ENCODE measurements around the gene EFCAB12.
A peak's percentile ranks its signal among the peaks of the same experiment; 100 is the strongest.
"Not testable (repeated sequence)": the region's sequence is repeated elsewhere in the genome, so short reads cannot be mapped to it uniquely, and the experiment has no call there.

The EFCAB12 gene

GRCh38 chr3:129418041-129418973, 10.1 kb downstream of the EFCAB12 start:
- no peak for DNase-seq

GRCh38 chr3:129417326-129417725, 11.1 kb downstream of the EFCAB12 start:
- DNase-seq: no peak

- no peak for DNase-seq
These were observed 12.0 kb downstream of the EFCAB12 start for GRCh38 chr3:129416415-129416814.

- DNase-seq: no peak
These were observed 12.6 kb downstream of the EFCAB12 start for GRCh38 chr3:129415830-129416229.

GRCh38 chr3:129415378-129415777, 13.1 kb downstream of the EFCAB12 start:
- DNase-seq: no peak

- DNase-seq: no peak
These were observed 14.5 kb downstream of the EFCAB12 start for GRCh38 chr3:129413687-129414506.

GRCh38 chr3:129413238-129413637, 15.2 kb downstream of the EFCAB12 start:
- DNase-seq: not testable (repeated sequence)

- DNase-seq: no peak
These were observed 15.8 kb downstream of the EFCAB12 start for GRCh38 chr3:129412542-129413198.

GRCh38 chr3:129410971-129411370, 17.5 kb downstream of the EFCAB12 start:
- no peak for DNase-seq

GRCh38 chr3:129409541-129409940, 18.9 kb downstream of the EFCAB12 start:
- DNase-seq: no peak

- no peak for DNase-seq
These were observed 23.8 kb downstream of the EFCAB12 start for GRCh38 chr3:129404610-129405009.

- no peak for DNase-seq
These were observed 24.3 kb downstream of the EFCAB12 start for GRCh38 chr3:129404130-129404529.

- no peak for DNase-seq
These were observed 25.0 kb downstream of the EFCAB12 start for GRCh38 chr3:129403450-129403849.

GRCh38 chr3:129402616-129403015, 25.8 kb downstream of the EFCAB12 start:
- DNase-seq: no peak

GRCh38 chr3:129402210-129402609, 26.2 kb downstream of the EFCAB12 start:
- no peak for DNase-seq

GRCh38 chr3:129399895-129400357, 28.5 kb downstream of the EFCAB12 start:
- no peak for DNase-seq

GRCh38 chr3:129399145-129399894, 29.1 kb downstream of the EFCAB12 start:
- peak; percentile 89 for DNase-seq

GRCh38 chr3:129398803-129399144, 29.7 kb downstream of the EFCAB12 start:
- peak; percentile 7 for DNase-seq

- DNase-seq: not testable (repeated sequence)
These were observed 34.5 kb downstream of the EFCAB12 start for GRCh38 chr3:129393760-129394564.

- no peak for DNase-seq
These were observed 35.2 kb downstream of the EFCAB12 start for GRCh38 chr3:129393271-129393670.

GRCh38 chr3:129392106-129392887, 36.1 kb downstream of the EFCAB12 start:
- DNase-seq: not testable (repeated sequence)

All from CD4-positive, alpha-beta T cell treated with Interleukin-10 for 1 hour (primary cell).